GM18951 (cell line): ENCODE results near the gene EEF1AKMT1.

ENCODE experiments used
- POLR2A ChIP-seq: IDR thresholded peaks from 4 replicates; pipeline ENCODE4 v1.6.1; 2011; ENCODE audit warnings: mild to moderate bottlenecking; ENCODE audit not compliant: insufficient read length, insufficient read depth; ENCODE audit errors: extremely low read depth
- in situ Hi-C: fragments of 300-500 bp; cut with MboI; formaldehyde crosslinking; loops from one replicate; pipeline ENCODE4 v1.12.0; 2022; ENCODE audit warnings: low sequenced_read_pairs, mixed read lengths, inconsistent platforms; ENCODE audit not compliant: unreplicated experiment

EEF1AKMT1 gene

GRCh38 chr13:20773194-20774080 lies at the start of gene EEF1AKMT1:
Gene EEF1AKMT1 (minus strand): TSS chr13:20773961. CDS start chr13:20757598, 16,363 bp downstream.
- peak; percentile 96 for TF ChIP-seq POLR2A
- in situ Hi-C loops = no loop called here

- in situ Hi-C loops = loop anchor here (10.0 to 25.0 kb wide), 2 partner anchors 328 to 636 kb away; partner anchors contain the start of gene GJB2
- no peak for TF ChIP-seq POLR2A
Measured at GRCh38 chr13:20823071-20823470, 49.3 kb upstream of the EEF1AKMT1 start.

GRCh38 chr13:20822406-20822805 lies 48.6 kb upstream of the EEF1AKMT1 start:
- no peak for TF ChIP-seq POLR2A
- in situ Hi-C loops = loop anchor here (10.0 to 25.0 kb wide), 2 partner anchors 328 to 635 kb away; partner anchors contain the start of gene GJB2

GRCh38 chr13:20819715-20820114 lies 46.0 kb upstream of the EEF1AKMT1 start:
- TF ChIP-seq POLR2A = no peak
- in situ Hi-C loops = loop anchor here (10.0 to 25.0 kb wide), 2 partner anchors 325 to 632 kb away; partner anchors contain the start of gene GJB2

GRCh38 chr13:20815464-20815863 lies 41.7 kb upstream of the EEF1AKMT1 start:
- in situ Hi-C loops = loop anchor here (25.0 kb wide), 1 partner anchor 628 kb away; the partner anchor contains the start of gene GJB2

GRCh38 chr13:20814224-20814910 lies 40.6 kb upstream of the EEF1AKMT1 start:
- in situ Hi-C loops = loop anchor here (25.0 kb wide), 1 partner anchor 627 kb away; the partner anchor contains the start of gene GJB2

More at GRCh38 chr13:20815464-20815863, 41.7 kb upstream of the EEF1AKMT1 start:
- no peak for TF ChIP-seq POLR2A

GRCh38 chr13:20812890-20813289 lies 39.1 kb upstream of the EEF1AKMT1 start:
- no peak for TF ChIP-seq POLR2A
- in situ Hi-C loops = loop anchor here (25.0 kb wide), 1 partner anchor 626 kb away; the partner anchor contains the start of gene GJB2

More at GRCh38 chr13:20814224-20814910, 40.6 kb upstream of the EEF1AKMT1 start:
- no peak for TF ChIP-seq POLR2A

GRCh38 chr13:20810808-20811207 lies 37.0 kb upstream of the EEF1AKMT1 start:
- no peak for TF ChIP-seq POLR2A
- in situ Hi-C loops = loop anchor here (25.0 kb wide), 1 partner anchor 624 kb away; the partner anchor contains the start of gene GJB2

- in situ Hi-C loops = loop anchor here (25.0 kb wide), 1 partner anchor 622 kb away; the partner anchor contains the start of gene GJB2
- no peak for TF ChIP-seq POLR2A
Measured at GRCh38 chr13:20808874-20809273, 35.1 kb upstream of the EEF1AKMT1 start.

GRCh38 chr13:20803180-20803965 lies 29.6 kb upstream of the EEF1AKMT1 start:
- in situ Hi-C loops = loop anchor here (25.0 kb wide), 1 partner anchor 616 kb away; the partner anchor contains the start of gene GJB2
- TF ChIP-seq POLR2A = no peak

- in situ Hi-C loops = loop anchor here (25.0 kb wide), 1 partner anchor 614 kb away; the partner anchor contains the start of gene GJB2
- TF ChIP-seq POLR2A = no peak
Measured at GRCh38 chr13:20801707-20802106, 27.9 kb upstream of the EEF1AKMT1 start.
